ENCODE measurements around the gene PSPC1. TPM values are rescaled to one million over a fixed set of nuclear protein-coding genes. Genes with fewer than 3 reads are reported as not detected.
"Not testable (repeated sequence)": the region's sequence is repeated elsewhere in the genome, so short reads cannot be mapped to it uniquely, and the experiment has no call there.

Gene PSPC1
- total RNA-seq, 6 donors from 2014 or later, result 38.0 to 265 (median 69.7) TPM

DNA sequence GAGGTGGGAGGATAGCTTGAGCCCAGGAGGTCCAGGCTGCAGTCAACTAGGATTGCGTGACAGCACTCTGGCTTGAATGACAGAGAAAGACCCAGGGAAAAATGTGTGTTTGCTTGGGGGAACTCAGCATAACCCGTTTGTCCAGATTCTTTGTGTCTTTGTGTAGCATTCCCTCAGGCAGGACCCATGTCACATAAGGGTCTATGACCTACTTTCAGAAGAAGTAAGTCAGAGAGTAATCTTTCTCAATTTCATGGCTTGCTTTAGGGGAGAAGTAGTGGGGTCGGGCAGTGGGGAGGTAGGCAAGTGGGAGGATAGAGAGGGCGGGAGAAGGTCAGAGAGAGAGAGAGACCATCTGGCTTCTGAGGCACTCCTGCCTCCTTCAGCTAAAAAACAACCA is 11.9 kb upstream of the PSPC1 start:
- peak in 1 of 2 donors; percentile 49 for DNase-seq
- TF ChIP-seq POLR2A (IDR thresholded peaks at IDR 0.05), result no peak
- TF ChIP-seq EP300 (IDR thresholded peaks at IDR 0.05), result no peak
- H3K4me1 ChIP-seq, result peaks cover 0 to 10% (median 2%) of the 10 kb centered on the region in 4 donors
- no peaks in the 10 kb centered on the region for H3K27me3 ChIP-seq
- no peak overlapping the region for H3K4me3 ChIP-seq
- H3K27ac ChIP-seq, result peak overlapping the region in 2 of 4 donors; percentile 17 to 71
- no peaks in the 10 kb centered on the region for H3K36me3 ChIP-seq
- ATAC-seq (ENCODE audit: low FRiP score in 2 of 2), result peak in 1 of 2 donors; percentile 70
- WGBS, 2 donors, result 63 to 71% methylated on average over 4 of the region's 4 CpGs
- H3K9me3 ChIP-seq, result no peaks in the 10 kb centered on the region

DNA sequence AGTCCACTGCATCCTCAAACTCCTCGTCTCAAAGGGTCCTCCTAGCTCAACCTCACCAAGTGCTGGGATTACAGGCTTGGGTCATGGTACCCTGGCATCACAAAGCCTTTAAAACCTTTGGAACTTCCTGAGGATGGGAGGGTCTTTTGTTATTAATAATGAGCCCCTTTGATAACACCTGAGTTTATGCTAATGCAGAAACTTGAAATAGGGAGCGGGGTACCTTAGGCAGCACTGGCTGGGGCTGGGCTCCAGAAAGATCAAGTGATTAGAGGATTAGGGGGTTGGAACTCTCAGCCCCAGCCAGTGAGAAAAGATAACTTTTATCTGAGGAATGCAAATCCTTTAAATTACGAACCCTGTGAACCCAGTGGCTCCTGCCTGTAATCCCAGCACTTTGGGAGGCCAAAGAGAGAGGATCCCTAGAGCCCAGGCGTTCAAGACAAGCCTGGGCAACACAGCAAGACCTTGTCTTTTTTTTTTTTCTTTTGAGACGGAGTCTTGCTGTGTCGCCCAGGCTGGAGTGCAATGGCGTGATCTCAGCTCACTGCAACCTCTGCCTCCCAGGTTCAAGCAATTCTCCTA is 9.3 kb upstream of the PSPC1 start:
- 93 to 96% methylated on average over 7 of the region's 7 CpGs for WGBS, 2 donors
- Histone ChIP-seq H3K27ac (no peak overlapping the region), H3K9me3 (no peaks in the 10 kb centered on the region), H3K4me3 (no peak overlapping the region), H3K27me3 (no peaks in the 10 kb centered on the region), H3K36me3 (no peaks in the 10 kb centered on the region), H3K4me1 (peaks cover 0 to 10% (median 2%) of the 10 kb centered on the region in 4 donors)
- TF ChIP-seq POLR2A (IDR thresholded peaks at IDR 0.05) (no peak), EP300 (IDR thresholded peaks at IDR 0.05) (no peak), CTCF (IDR thresholded peaks at IDR 0.05) (no peak), POLR2AphosphoS5 (IDR thresholded peaks at IDR 0.05) (no peak)
- DNase-seq (no peak), ATAC-seq (ENCODE audit: low FRiP score in 2 of 2) (no peak)

GRCh38 chr13:19782049-19782726 is 557 bp downstream of the PSPC1 start:
- DNase-seq (peak; percentile 58 to 91), ATAC-seq (ENCODE audit: low FRiP score in 2 of 2) (peak; percentile 74 to 88)
- peaks cover 3 to 17% (median 7%) of the 10 kb centered on the region in 4 donors for H3K4me1 ChIP-seq
- H3K27ac ChIP-seq, result peak overlapping the region; percentile 95 to 99 (median 96)
- TF ChIP-seq CTCF (IDR thresholded peaks at IDR 0.05) (peak in 1 of 6 experiments; percentile 19), POLR2A (IDR thresholded peaks at IDR 0.05) (no peak)
- WGBS, 2 donors, result 1% methylated on average over 10 to 61 of the region's 77 CpGs
- H3K36me3 ChIP-seq, result peaks cover 0 to 3% (median 0%) of the 10 kb centered on the region in 4 donors
- H3K27me3 ChIP-seq, result no peaks in the 10 kb centered on the region
- no peaks in the 10 kb centered on the region for H3K9me3 ChIP-seq
- H3K4me3 ChIP-seq, result peak overlapping the region; percentile 66 to 89 (median 80)

GRCh38 chr13:19781526-19781925 is 1.2 kb downstream of the PSPC1 start:
- ATAC-seq (ENCODE audit: low FRiP score in 2 of 2) (no peak), DNase-seq (no peak)
- H3K4me3 ChIP-seq, result peak overlapping the region; percentile 66 to 89 (median 80)
- H3K27ac ChIP-seq, result peak overlapping the region; percentile 95 to 99 (median 96)
- WGBS, 2 donors, result 11 to 12% methylated on average over 9 of the region's 9 CpGs
- TF ChIP-seq POLR2A (IDR thresholded peaks at IDR 0.05), result no peak
- no peak for TF ChIP-seq EP300 (IDR thresholded peaks at IDR 0.05)
- no peak for TF ChIP-seq CTCF (IDR thresholded peaks at IDR 0.05)
- no peak for TF ChIP-seq POLR2AphosphoS5 (IDR thresholded peaks at IDR 0.05)
- H3K9me3 ChIP-seq, result no peaks in the 10 kb centered on the region
- no peaks in the 10 kb centered on the region for H3K27me3 ChIP-seq
- H3K4me1 ChIP-seq, result peaks cover 5 to 17% (median 9%) of the 10 kb centered on the region in 4 donors
- H3K36me3 ChIP-seq, result peaks cover 0 to 3% (median 0%) of the 10 kb centered on the region in 4 donors

GRCh38 chr13:19780753-19781418 is 1.9 kb downstream of the PSPC1 start:
- H3K4me3 ChIP-seq, result peak overlapping the region; percentile 66 to 89 (median 80)
- not testable (repeated sequence) for H3K27me3 ChIP-seq; H3K9me3 ChIP-seq; ATAC-seq (ENCODE audit: low FRiP score in 2 of 2); DNase-seq; H3K36me3 ChIP-seq
- H3K4me1 ChIP-seq, result peaks cover 11 to 24% (median 13%) of the 10 kb centered on the region in 4 donors
- peak overlapping the region in 2 of 4 donors; percentile 95 to 97 for H3K27ac ChIP-seq
- WGBS, 2 donors, result 89 to 91% methylated on average over 22 of the region's 22 CpGs
